Mononuclear cell (primary cell): Measurements from ENCODE around the gene PIGZ. TPM values are rescaled to one million over a fixed set of nuclear protein-coding genes. Genes with fewer than 3 reads are reported as not detected.
A peak's percentile ranks its signal among the peaks of the same experiment; 100 is the strongest.

Source experiments
- H3K27me3 ChIP-seq: 2 replicates; pipeline ENCODE4 v1.6.0; 2011; ENCODE audit warnings: low read length, control low read depth; ENCODE audit not compliant: insufficient read depth
- H3K4me1 ChIP-seq: 2 replicates; pipeline ENCODE4 v1.5.1; 2011; ENCODE audit warnings: mild to moderate bottlenecking, low read length, control low read depth; ENCODE audit not compliant: insufficient read depth
- H3K4me3 ChIP-seq: 2 replicates; pipeline ENCODE4 v1.5.1; 2011; ENCODE audit warnings: mild to moderate bottlenecking, low read length, moderate library complexity
- H3K9me3 ChIP-seq: 2 replicates; pipeline ENCODE4 v1.5.1; 2011; ENCODE audit warnings: low read depth, mild to moderate bottlenecking, control low read depth, low read length
- total RNA-seq: library from RNA; depleted of rRNA; stranded (reverse); fragments of >200 nt; gene quantifications from one replicate; pipeline ENCODE4 v1.2.3, GENCODE V29; 2012

PIGZ gene
- total RNA-seq, 1 donor: 1.0 TPM

GRCh38 chr3:196974661-196975060, 6.0 kb upstream of the PIGZ start:
- peaks cover 6% of the 10 kb centered on the region for H3K4me1 ChIP-seq
- no peak overlapping the region for H3K4me3 ChIP-seq
- H3K27me3 ChIP-seq: no peaks in the 10 kb centered on the region
- H3K9me3 ChIP-seq: no peaks in the 10 kb centered on the region

- Histone ChIP-seq H3K4me1 (peaks cover 8% of the 10 kb centered on the region), H3K27me3 (no peaks in the 10 kb centered on the region), H3K4me3 (no peak overlapping the region), H3K9me3 (no peaks in the 10 kb centered on the region)
Observed at GRCh38 chr3:196971094-196971698, 2.6 kb upstream of the PIGZ start.

GRCh38 chr3:196970547-196971093, 2.0 kb upstream of the PIGZ start:
- H3K4me3 ChIP-seq: no peak overlapping the region
- H3K9me3 ChIP-seq: no peaks in the 10 kb centered on the region

GRCh38 chr3:196969660-196970546, 1.3 kb upstream of the PIGZ start:
- no peaks in the 10 kb centered on the region for H3K27me3 ChIP-seq
- no peaks in the 10 kb centered on the region for H3K9me3 ChIP-seq
- H3K4me1 ChIP-seq: peaks cover 8% of the 10 kb centered on the region
- H3K4me3 ChIP-seq: peak overlapping the region; percentile 59

More at GRCh38 chr3:196970547-196971093, 2.0 kb upstream of the PIGZ start:
- peaks cover 8% of the 10 kb centered on the region for H3K4me1 ChIP-seq
- no peaks in the 10 kb centered on the region for H3K27me3 ChIP-seq

GRCh38 chr3:196969134-196969659, 564 bp upstream of the PIGZ start:
- H3K4me3 ChIP-seq: peak overlapping the region; percentile 59
- H3K4me1 ChIP-seq: peaks cover 8% of the 10 kb centered on the region

GRCh38 chr3:196967412-196968232, 1.0 kb downstream of the PIGZ start:
- H3K4me3 ChIP-seq: no peak overlapping the region
- H3K9me3 ChIP-seq: no peaks in the 10 kb centered on the region
- peaks cover 8% of the 10 kb centered on the region for H3K4me1 ChIP-seq
- H3K27me3 ChIP-seq: no peaks in the 10 kb centered on the region

More at GRCh38 chr3:196969134-196969659, 564 bp upstream of the PIGZ start:
- Histone ChIP-seq H3K27me3 (no peaks in the 10 kb centered on the region), H3K9me3 (no peaks in the 10 kb centered on the region)

GRCh38 chr3:196966526-196967401, 1.9 kb downstream of the PIGZ start:
- Histone ChIP-seq H3K9me3 (no peaks in the 10 kb centered on the region), H3K4me3 (no peak overlapping the region), H3K27me3 (no peaks in the 10 kb centered on the region), H3K4me1 (peaks cover 8% of the 10 kb centered on the region)

GRCh38 chr3:196965804-196966173, 2.8 kb downstream of the PIGZ start:
- Histone ChIP-seq H3K4me3 (no peak overlapping the region), H3K9me3 (no peaks in the 10 kb centered on the region), H3K27me3 (no peaks in the 10 kb centered on the region), H3K4me1 (peaks cover 8% of the 10 kb centered on the region)

- Histone ChIP-seq H3K9me3 (no peaks in the 10 kb centered on the region), H3K4me1 (peaks cover 8% of the 10 kb centered on the region), H3K4me3 (no peak overlapping the region), H3K27me3 (no peaks in the 10 kb centered on the region)
Observed at GRCh38 chr3:196965112-196965803, 3.4 kb downstream of the PIGZ start.

GRCh38 chr3:196963631-196963953, 5.0 kb downstream of the PIGZ start:
- H3K4me1 ChIP-seq: peaks cover 8% of the 10 kb centered on the region
- H3K27me3 ChIP-seq: no peaks in the 10 kb centered on the region
- H3K9me3 ChIP-seq: no peaks in the 10 kb centered on the region
- H3K4me3 ChIP-seq: no peak overlapping the region

- no peak overlapping the region for H3K4me3 ChIP-seq
- no peaks in the 10 kb centered on the region for H3K27me3 ChIP-seq
- H3K9me3 ChIP-seq: no peaks in the 10 kb centered on the region
- peaks cover 5% of the 10 kb centered on the region for H3K4me1 ChIP-seq
Observed at GRCh38 chr3:196962930-196963630, 5.6 kb downstream of the PIGZ start.

GRCh38 chr3:196962108-196962929, 6.3 kb downstream of the PIGZ start:
- no peaks in the 10 kb centered on the region for H3K4me1 ChIP-seq
- no peak overlapping the region for H3K4me3 ChIP-seq
- H3K27me3 ChIP-seq: no peaks in the 10 kb centered on the region
- H3K9me3 ChIP-seq: no peaks in the 10 kb centered on the region
